Measurements from ENCODE around the gene NCKAP1. TPM values are rescaled to one million over a fixed set of nuclear protein-coding genes. Genes with fewer than 3 reads are reported as not detected.

Gene NCKAP1
- total RNA-seq, 4 donors from 2014 or later = 94.5 to 146 (median 116) TPM

DNA sequence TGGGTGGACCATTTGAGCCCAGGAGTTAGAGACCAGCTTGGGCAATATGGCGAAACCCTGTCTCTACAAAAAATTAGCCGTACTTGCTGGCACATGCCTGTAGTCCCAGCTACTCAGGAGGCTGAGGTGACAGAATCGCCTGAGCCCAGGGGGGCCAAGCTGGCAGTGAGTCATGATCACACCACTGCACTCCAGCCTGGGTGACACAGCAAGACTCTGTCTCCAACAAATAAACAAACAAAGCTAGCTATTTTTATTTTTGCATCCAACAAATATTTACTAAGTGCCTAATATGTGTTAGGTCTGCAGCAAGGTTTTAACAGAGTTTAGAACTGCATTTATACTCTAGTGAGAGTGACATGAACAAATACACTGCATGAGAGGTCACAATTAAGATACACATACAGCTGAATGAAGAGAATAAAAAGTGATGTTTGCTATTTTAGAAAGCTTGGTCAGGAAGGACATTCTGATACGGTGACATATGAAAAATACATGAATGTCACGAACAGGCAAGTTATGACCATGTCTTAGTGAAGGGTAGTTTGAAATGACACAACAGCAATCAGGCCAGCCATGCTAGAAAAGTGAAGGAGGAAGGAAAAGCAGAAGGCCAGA is 88.6 kb downstream of the NCKAP1 start:
- TF ChIP-seq POLR2AphosphoS5 (IDR thresholded peaks at IDR 0.05) (no peak), CTCF (IDR thresholded peaks at IDR 0.05) (no peak)
- H3K36me3 ChIP-seq = peaks cover 57% of the 10 kb centered on the region
- H3K9me3 ChIP-seq = no peaks in the 10 kb centered on the region
- 84% methylated on average over 5 of the region's 5 CpGs for WGBS
- H3K4me3 ChIP-seq = no peak overlapping the region
- no peak overlapping the region for H3K27ac ChIP-seq
- H3K27me3 ChIP-seq = no peaks in the 10 kb centered on the region
- H3K4me1 ChIP-seq = no peaks in the 10 kb centered on the region
- no peak for DNase-seq (ENCODE audit: low spot score in 2 of 2)

- H3K27me3 ChIP-seq = no peaks in the 10 kb centered on the region
- WGBS = 96% methylated on average over 4 of the region's 4 CpGs
- no peaks in the 10 kb centered on the region for H3K4me1 ChIP-seq
- H3K9me3 ChIP-seq = no peaks in the 10 kb centered on the region
- TF ChIP-seq POLR2A (IDR thresholded peaks at IDR 0.05) (no peak), CTCF (IDR thresholded peaks at IDR 0.05) (no peak), POLR2AphosphoS5 (IDR thresholded peaks at IDR 0.05) (no peak), EP300 (IDR thresholded peaks at IDR 0.05) (no peak)
- H3K27ac ChIP-seq = no peak overlapping the region
- peaks cover 54% of the 10 kb centered on the region for H3K36me3 ChIP-seq
- no peak for DNase-seq (ENCODE audit: low spot score in 2 of 2)
- H3K4me3 ChIP-seq = no peak overlapping the region
Measured at GRCh38 chr2:182949052-182949451, 89.2 kb downstream of the NCKAP1 start.

GRCh38 chr2:182946958-182947369 is 91.3 kb downstream of the NCKAP1 start:
- no peak overlapping the region for H3K27ac ChIP-seq
- no peak for DNase-seq (ENCODE audit: low spot score in 2 of 2)
- H3K4me1 ChIP-seq = no peaks in the 10 kb centered on the region
- H3K36me3 ChIP-seq = peaks cover 41% of the 10 kb centered on the region
- H3K4me3 ChIP-seq = no peak overlapping the region
- no peaks in the 10 kb centered on the region for H3K9me3 ChIP-seq
- no peaks in the 10 kb centered on the region for H3K27me3 ChIP-seq
- WGBS = 78% methylated on average over 1 of the region's 1 CpG
- TF ChIP-seq CTCF (IDR thresholded peaks at IDR 0.05) (no peak), EP300 (IDR thresholded peaks at IDR 0.05) (no peak)

DNA sequence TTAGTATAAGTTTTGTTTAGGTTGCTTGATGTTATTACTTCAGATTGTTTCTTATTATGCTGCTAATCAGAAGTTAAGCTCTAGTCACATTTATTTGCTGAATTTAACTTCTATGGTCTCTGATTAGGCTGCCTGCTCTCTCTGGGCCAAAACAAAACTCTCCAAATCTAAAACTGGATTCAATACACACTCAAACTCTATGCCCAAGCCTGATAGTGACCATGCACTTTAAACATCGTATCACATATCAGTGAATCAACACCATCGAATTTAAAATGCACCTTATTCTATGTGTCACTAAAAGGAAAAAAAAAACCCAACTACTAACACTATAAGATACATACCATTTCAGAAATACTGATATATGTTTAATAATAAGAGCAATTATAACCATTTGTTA is 94.9 kb downstream of the NCKAP1 start:
- no peak for DNase-seq (ENCODE audit: low spot score in 2 of 2)
- Histone ChIP-seq H3K27ac (no peak overlapping the region), H3K4me1 (no peaks in the 10 kb centered on the region), H3K27me3 (no peaks in the 10 kb centered on the region), H3K9me3 (no peaks in the 10 kb centered on the region), H3K36me3 (peaks cover 40% of the 10 kb centered on the region), H3K4me3 (no peak overlapping the region)
- 45% methylated on average over 2 of the region's 2 CpGs for WGBS
- TF ChIP-seq CTCF (IDR thresholded peaks at IDR 0.05) (no peak), POLR2AphosphoS5 (IDR thresholded peaks at IDR 0.05) (no peak), POLR2A (IDR thresholded peaks at IDR 0.05) (no peak)

GRCh38 chr2:182942756-182943155 is 95.5 kb downstream of the NCKAP1 start:
- TF ChIP-seq EP300 (IDR thresholded peaks at IDR 0.05) (no peak), POLR2AphosphoS5 (IDR thresholded peaks at IDR 0.05) (no peak), CTCF (IDR thresholded peaks at IDR 0.05) (no peak), POLR2A (IDR thresholded peaks at IDR 0.05) (no peak)
- peaks cover 41% of the 10 kb centered on the region for H3K36me3 ChIP-seq
- no peak overlapping the region for H3K27ac ChIP-seq
- H3K4me3 ChIP-seq = no peak overlapping the region
- WGBS = 94% methylated on average over 2 of the region's 2 CpGs
- no peaks in the 10 kb centered on the region for H3K27me3 ChIP-seq
- peaks cover 2% of the 10 kb centered on the region for H3K4me1 ChIP-seq
- no peak for DNase-seq (ENCODE audit: low spot score in 2 of 2)
- H3K9me3 ChIP-seq = no peaks in the 10 kb centered on the region

Data from suprapubic skin (tissue), 4 donors.